ENCODE measurements around the gene IL17RA.
"Not testable (repeated sequence)": the region's sequence is repeated elsewhere in the genome, so short reads cannot be mapped to it uniquely, and the experiment has no call there.

Gene IL17RA

DNA sequence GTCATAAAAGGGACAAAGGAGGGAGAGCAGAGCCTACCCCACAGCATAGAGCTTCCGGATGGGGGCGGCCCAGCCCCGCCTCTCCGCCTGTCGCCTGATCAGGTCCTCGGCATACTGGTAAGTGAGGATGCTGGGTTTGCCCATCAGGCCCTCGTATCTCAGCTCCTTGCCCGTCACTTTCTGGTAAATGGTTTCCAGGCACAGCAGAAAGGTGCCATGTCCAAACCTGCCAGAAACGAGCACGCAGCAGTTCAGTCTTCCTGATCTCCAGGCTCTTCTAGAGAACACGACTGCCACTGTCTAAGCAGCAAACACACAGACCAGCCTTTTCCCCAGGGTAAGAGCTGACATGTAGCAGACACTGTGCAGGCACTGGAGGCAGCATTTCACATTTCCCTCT, 53.7 kb downstream of the IL17RA start:
- TF ChIP-seq CTCF (IDR thresholded peaks at IDR 0.05; ENCODE audit: extremely low read depth, missing control alignments), result no peak
- DNase-seq (ENCODE audit: low spot score), result no peak

DNA sequence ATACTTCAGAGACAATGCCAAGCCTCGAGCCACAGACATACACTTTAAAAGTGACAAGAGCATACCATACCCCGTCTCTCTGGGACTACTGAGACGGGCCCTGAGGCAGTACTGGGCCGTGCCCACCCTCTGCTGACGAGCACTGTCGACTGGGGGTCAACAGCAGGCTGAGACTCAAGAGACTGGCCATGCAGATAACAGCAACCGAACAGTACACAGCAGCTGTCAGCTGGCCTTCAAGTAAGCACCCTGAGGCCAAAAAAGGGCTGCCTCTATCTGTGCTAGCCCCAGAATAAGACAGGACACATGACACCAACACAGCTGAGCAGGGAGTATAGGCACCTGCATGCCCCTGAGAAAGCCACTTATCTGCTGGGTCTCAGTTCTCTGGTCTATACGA, 55.2 kb downstream of the IL17RA start:
- no peak for TF ChIP-seq CTCF (IDR thresholded peaks at IDR 0.05; ENCODE audit: extremely low read depth, missing control alignments)
- DNase-seq (ENCODE audit: low spot score), result no peak

- no peak for TF ChIP-seq CTCF (IDR thresholded peaks at IDR 0.05; ENCODE audit: extremely low read depth, missing control alignments)
These were observed 56.3 kb downstream of the IL17RA start for GRCh38 chr22:17140826-17141766.

GRCh38 chr22:17143101-17143500, 58.3 kb downstream of the IL17RA start:
- TF ChIP-seq CTCF (IDR thresholded peaks at IDR 0.05; ENCODE audit: extremely low read depth, missing control alignments), result no peak

More at GRCh38 chr22:17140826-17141766, 56.3 kb downstream of the IL17RA start:
- DNase-seq (ENCODE audit: low spot score), result no peak

GRCh38 chr22:17143826-17144225, 59.0 kb downstream of the IL17RA start:
- DNase-seq (ENCODE audit: low spot score), result no peak

More at GRCh38 chr22:17143101-17143500, 58.3 kb downstream of the IL17RA start:
- DNase-seq (ENCODE audit: low spot score), result no peak

DNA sequence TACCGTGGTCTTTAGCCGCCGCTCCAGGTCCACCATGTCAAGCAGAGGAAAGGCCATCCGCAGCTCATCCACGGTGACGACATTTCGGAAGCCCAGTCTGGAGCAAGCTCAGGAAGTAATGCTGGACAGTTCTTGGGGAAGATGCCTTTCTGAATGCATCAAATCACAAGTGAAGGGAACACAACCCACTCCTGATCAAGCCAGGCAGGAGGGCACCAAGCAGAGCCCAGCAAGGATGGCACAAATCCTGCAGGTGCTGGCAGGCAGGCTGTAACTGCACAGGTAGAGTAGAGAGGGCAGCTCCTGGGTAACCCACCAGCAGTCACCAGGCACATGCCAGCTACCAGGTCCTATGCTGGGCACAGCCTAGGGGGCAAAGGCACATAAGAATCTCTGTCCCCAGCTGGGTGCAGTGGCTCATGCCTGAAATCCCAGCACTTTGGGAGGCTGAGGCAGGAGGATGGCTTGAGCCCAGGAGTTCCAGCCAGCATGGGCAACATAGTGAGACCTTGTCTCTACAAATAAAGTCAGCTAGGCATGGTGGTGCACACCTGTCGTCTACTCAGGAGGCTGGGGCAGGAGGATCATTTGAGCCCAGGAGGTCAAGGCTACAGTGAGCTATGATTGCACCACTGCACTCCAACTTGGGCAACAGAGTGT, 60.4 kb downstream of the IL17RA start:
- DNase-seq (ENCODE audit: low spot score), result no peak
- TF ChIP-seq CTCF (IDR thresholded peaks at IDR 0.05; ENCODE audit: extremely low read depth, missing control alignments), result no peak

More at GRCh38 chr22:17143826-17144225, 59.0 kb downstream of the IL17RA start:
- TF ChIP-seq CTCF (IDR thresholded peaks at IDR 0.05; ENCODE audit: extremely low read depth, missing control alignments), result no peak

DNA sequence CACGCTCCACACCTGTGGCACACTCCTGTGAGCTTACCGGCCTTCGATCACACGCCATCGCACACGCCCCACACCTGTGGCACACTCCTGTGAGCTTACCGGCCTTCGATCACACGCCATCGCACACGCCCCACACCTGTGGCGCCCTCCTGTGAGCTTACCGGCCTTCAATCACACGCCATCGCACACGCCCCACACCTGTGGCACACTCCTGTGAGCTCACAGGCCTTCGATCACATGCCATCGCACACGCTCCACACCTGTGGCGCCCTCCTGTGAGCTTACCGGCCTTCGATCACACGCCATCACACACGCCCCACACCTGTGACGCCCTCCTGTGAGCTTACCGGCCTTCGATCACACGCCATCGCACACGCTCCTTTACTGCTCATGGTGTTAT, 62.7 kb downstream of the IL17RA start:
- DNase-seq (ENCODE audit: low spot score), result not testable (repeated sequence)

Measured in GM20000 (cell line).